Fibroblast of the aortic adventitia (primary cell): ENCODE data around the gene RFX8. TPM values are rescaled to one million over a fixed set of nuclear protein-coding genes. Genes with fewer than 3 reads are reported as not detected.

Experiments
- DNase-seq: peaks from one replicate; pipeline ENCODE4 v3.0.0-alpha.2; 2010; ENCODE audit warnings: low read depth
- H3K4me3 ChIP-seq: 2 replicates; pipeline ENCODE4 v1.5.1; 2011; ENCODE audit warnings: low read depth, mild to moderate bottlenecking, control low read depth, low read length, moderate library complexity
- total RNA-seq: library from RNA; depleted of rRNA; stranded (reverse); fragments of >200 nt; gene quantifications from 2 replicates; pipeline ENCODE4 v1.2.3, GENCODE V29; 2012; ENCODE audit warnings: low replicate concordance
- TF ChIP-seq, protein P1 (sequence below): IDR thresholded peaks from 2 replicates; pipeline ENCODE4 v1.5.1; 2011; ENCODE audit warnings: mild to moderate bottlenecking, low read length, control low read depth, inconsistent platforms; ENCODE audit not compliant: insufficient read depth

The RFX8 gene
- total RNA-seq, 1 donor = 24.1 TPM

- no peak for DNase-seq
- TF ChIP-seq, protein P1, sequence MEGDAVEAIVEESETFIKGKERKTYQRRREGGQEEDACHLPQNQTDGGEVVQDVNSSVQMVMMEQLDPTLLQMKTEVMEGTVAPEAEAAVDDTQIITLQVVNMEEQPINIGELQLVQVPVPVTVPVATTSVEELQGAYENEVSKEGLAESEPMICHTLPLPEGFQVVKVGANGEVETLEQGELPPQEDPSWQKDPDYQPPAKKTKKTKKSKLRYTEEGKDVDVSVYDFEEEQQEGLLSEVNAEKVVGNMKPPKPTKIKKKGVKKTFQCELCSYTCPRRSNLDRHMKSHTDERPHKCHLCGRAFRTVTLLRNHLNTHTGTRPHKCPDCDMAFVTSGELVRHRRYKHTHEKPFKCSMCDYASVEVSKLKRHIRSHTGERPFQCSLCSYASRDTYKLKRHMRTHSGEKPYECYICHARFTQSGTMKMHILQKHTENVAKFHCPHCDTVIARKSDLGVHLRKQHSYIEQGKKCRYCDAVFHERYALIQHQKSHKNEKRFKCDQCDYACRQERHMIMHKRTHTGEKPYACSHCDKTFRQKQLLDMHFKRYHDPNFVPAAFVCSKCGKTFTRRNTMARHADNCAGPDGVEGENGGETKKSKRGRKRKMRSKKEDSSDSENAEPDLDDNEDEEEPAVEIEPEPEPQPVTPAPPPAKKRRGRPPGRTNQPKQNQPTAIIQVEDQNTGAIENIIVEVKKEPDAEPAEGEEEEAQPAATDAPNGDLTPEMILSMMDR = no peak
- no peak overlapping the region for H3K4me3 ChIP-seq
Measured at GRCh38 chr2:101486258-101486701, 11.4 kb upstream of the RFX8 start.

DNA sequence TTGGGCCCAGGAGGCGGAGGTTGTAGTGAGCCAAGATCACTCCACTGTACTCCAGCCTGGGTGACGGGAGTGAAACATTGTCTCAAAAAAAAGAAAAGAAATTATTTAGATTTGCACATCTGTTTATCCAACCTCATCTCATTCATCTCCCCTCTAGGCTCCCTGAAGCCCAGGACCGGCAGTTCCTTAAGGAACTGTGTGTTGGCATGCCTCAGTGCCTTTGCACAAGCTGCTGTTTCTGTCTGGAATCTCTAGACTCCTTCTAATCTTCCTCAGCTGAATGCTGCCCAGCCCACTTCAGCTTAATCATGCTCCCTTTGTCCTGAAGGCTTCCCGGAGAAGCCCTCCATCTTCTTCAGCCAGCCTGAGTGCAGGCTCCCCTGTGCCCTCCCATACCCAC is 10.9 kb upstream of the RFX8 start:
- TF ChIP-seq, protein P1 = no peak

GRCh38 chr2:101480764-101481163 is 5.9 kb upstream of the RFX8 start:
- DNase-seq = no peak
- H3K4me3 ChIP-seq = no peak overlapping the region
- TF ChIP-seq, protein P1 = no peak

More for the DNA sequence above, 10.9 kb upstream of the RFX8 start:
- no peak for DNase-seq
- no peak overlapping the region for H3K4me3 ChIP-seq

GRCh38 chr2:101479810-101480209 is 4.9 kb upstream of the RFX8 start:
- TF ChIP-seq, protein P1 = no peak
- DNase-seq = no peak
- H3K4me3 ChIP-seq = no peak overlapping the region

GRCh38 chr2:101479328-101479727 is 4.4 kb upstream of the RFX8 start:
- H3K4me3 ChIP-seq = no peak overlapping the region
- TF ChIP-seq, protein P1 = no peak
- no peak for DNase-seq

GRCh38 chr2:101478181-101479001 is 3.5 kb upstream of the RFX8 start:
- TF ChIP-seq, protein P1 = no peak
- peak; percentile 66 for DNase-seq
- H3K4me3 ChIP-seq = no peak overlapping the region
